Natural killer cell (primary cell): ENCODE results near the gene CLOCK. TPM values are rescaled to one million over a fixed set of nuclear protein-coding genes. Genes with fewer than 3 reads are reported as not detected.
A peak's percentile ranks its signal among the peaks of the same experiment; 100 is the strongest.

Experiments
- ATAC-seq, 3 donors: fragments of 150-1000 bp in 2 of 3; fragments of 200-7000 bp in 1 of 3; cut with Tn5 transposase; 1 replicate in 1 of 3; 2 replicates in 2 of 3; pipeline ENCODE4 v1.10.0; 2021; ENCODE audit warnings: mild to moderate bottlenecking in 2 of 3, moderate library complexity in 2 of 3
- DNase-seq, 2 donors: peaks; one replicate each; pipeline versions ENCODE4 v3.0.0 to v3.0.0-alpha.2; 2013 to 2021; ENCODE audit warnings: mixed read lengths in 1 of 2
- H3K27ac ChIP-seq: one replicate; pipeline ENCODE4 v1.5.1; 2013; ENCODE audit warnings: mild to moderate bottlenecking, low read length
- H3K27me3 ChIP-seq: one replicate; pipeline ENCODE4 v1.6.1; 2013; ENCODE audit warnings: low read length; ENCODE audit not compliant: control insufficient read depth, insufficient read depth
- H3K36me3 ChIP-seq: one replicate; pipeline ENCODE4 v1.6.1; 2013; ENCODE audit warnings: low read length; ENCODE audit not compliant: control insufficient read depth, insufficient read depth
- H3K4me1 ChIP-seq: one replicate; pipeline ENCODE4 v1.6.1; 2013; ENCODE audit warnings: low read length; ENCODE audit not compliant: control insufficient read depth, insufficient read depth
- H3K4me3 ChIP-seq: one replicate; pipeline ENCODE4 v1.5.1; 2013; ENCODE audit warnings: low read length
- H3K9me3 ChIP-seq: one replicate; pipeline ENCODE4 v1.6.1; 2013; ENCODE audit warnings: low read length; ENCODE audit not compliant: control insufficient read depth, insufficient read depth
- H3K27ac Mint-ChIP-seq, 2 donors: one replicate each; pipeline ENCODE4 v1.8.0; 2022; ENCODE audit warnings: mild to moderate bottlenecking in 2 of 2, mixed read lengths in 2 of 2, moderate library complexity in 1 of 2
- H3K27me3 Mint-ChIP-seq, 2 donors: one replicate each; pipeline ENCODE4 v1.8.0; 2022; ENCODE audit warnings: low read depth in 2 of 2, mixed read lengths in 2 of 2
- H3K36me3 Mint-ChIP-seq: one replicate; pipeline ENCODE4 v1.8.0; 2022; ENCODE audit warnings: mixed read lengths
- H3K4me1 Mint-ChIP-seq, 2 donors: one replicate each; pipeline ENCODE4 v1.8.0; 2022; ENCODE audit warnings: mixed read lengths in 2 of 2
- H3K4me3 Mint-ChIP-seq: one replicate; pipeline ENCODE4 v1.8.0; 2022; ENCODE audit warnings: mild to moderate bottlenecking, moderate library complexity, mixed read lengths
- H3K9me3 Mint-ChIP-seq, 2 donors: one replicate each; pipeline ENCODE4 v1.8.0; 2022; ENCODE audit warnings: mixed read lengths in 2 of 2
- CTCF ChIP-seq: fragments of 200-600 bp; IDR thresholded peaks from one replicate; pipeline ENCODE4 v1.8.0; 2022; ENCODE audit warnings: antibody characterized with exemption
- WGBS: methylation state at CpG from one replicate; pipeline ENCODE4 v1.1.7; 2013; ENCODE audit warnings: missing lambda C conversion rate; ENCODE audit not compliant: insufficient coverage; 5-methylcytosine and 5-hydroxymethylcytosine counted together
- intact Hi-C: fragments of 100-400 bp; cut with micrococcal nuclease; formaldehyde crosslinking; loops from one replicate; pipeline ENCODE4 v1.14.2; 2022
- total RNA-seq, 4 donors: library from RNA; stranded (reverse); fragments of 120-200 nt in 1 of 4; gene quantifications; one replicate each; pipeline versions ENCODE4 v1.2.3 to v1.2.4, GENCODE V29; 2013 to 2022

CLOCK gene
- total RNA-seq, 3 donors from 2014 or later (not counting 1 experiment from before 2014, with no cell fraction given): 11.4 to 15.8 (median 13.4) TPM

DNA sequence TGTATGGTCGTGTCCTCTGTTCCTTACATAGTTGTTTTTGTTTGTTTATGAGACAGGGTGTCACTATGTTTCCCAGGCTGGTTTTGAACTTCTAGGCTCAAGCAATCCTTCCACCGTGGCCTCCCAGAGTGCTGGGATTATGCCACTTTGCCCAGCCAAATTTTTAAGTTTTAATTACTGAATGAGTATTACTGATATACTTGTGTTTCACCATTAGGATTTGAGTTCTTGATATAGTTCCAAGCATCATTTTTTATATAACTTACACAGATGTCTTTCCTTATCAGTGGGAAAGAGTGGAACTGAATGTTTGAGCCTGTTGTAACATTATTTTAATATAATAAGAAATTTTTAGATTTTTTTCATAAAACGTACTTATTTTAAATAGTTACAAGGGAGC, 130.5 kb downstream of the CLOCK start:
- Mint-ChIP-seq H3K9me3 (no peaks in the 10 kb centered on the region), H3K27me3 (no peaks in the 10 kb centered on the region), H3K4me1 (peaks cover 0 to 7% of the 10 kb centered on the region in 2 donors), H3K36me3 (peaks cover 10% of the 10 kb centered on the region), H3K4me3 (no peak overlapping the region), H3K27ac (no peak overlapping the region)
- TF ChIP-seq CTCF: no peak
- no peak overlapping the region for H3K4me3 ChIP-seq
- no peaks in the 10 kb centered on the region for H3K4me1 ChIP-seq
- no peaks in the 10 kb centered on the region for H3K27me3 ChIP-seq
- no peaks in the 10 kb centered on the region for H3K9me3 ChIP-seq
- intact Hi-C loops: no loop called here
- 96% methylated on average over 2 of the region's 3 CpGs for WGBS
- H3K27ac ChIP-seq: no peak overlapping the region
- ATAC-seq (no peak), DNase-seq (no peak)
- peaks cover 47% of the 10 kb centered on the region for H3K36me3 ChIP-seq

GRCh38 chr4:55411621-55412020, 135.1 kb downstream of the CLOCK start:
- Mint-ChIP-seq H3K36me3 (peaks cover under 1% of the 10 kb centered on the region), H3K9me3 (no peaks in the 10 kb centered on the region), H3K4me3 (no peak overlapping the region), H3K27me3 (no peaks in the 10 kb centered on the region), H3K4me1 (peaks cover 27 to 37% of the 10 kb centered on the region in 2 donors), H3K27ac (no peak overlapping the region)
- ATAC-seq (no peak), DNase-seq (no peak)
- no peaks in the 10 kb centered on the region for H3K4me1 ChIP-seq
- no peak overlapping the region for H3K4me3 ChIP-seq
- H3K9me3 ChIP-seq: no peaks in the 10 kb centered on the region
- intact Hi-C loops: no loop called here
- H3K27ac ChIP-seq: no peak overlapping the region
- TF ChIP-seq CTCF: no peak
- WGBS: 98% methylated on average over 6 of the region's 6 CpGs
- H3K36me3 ChIP-seq: peaks cover 22% of the 10 kb centered on the region
- H3K27me3 ChIP-seq: no peaks in the 10 kb centered on the region

DNA sequence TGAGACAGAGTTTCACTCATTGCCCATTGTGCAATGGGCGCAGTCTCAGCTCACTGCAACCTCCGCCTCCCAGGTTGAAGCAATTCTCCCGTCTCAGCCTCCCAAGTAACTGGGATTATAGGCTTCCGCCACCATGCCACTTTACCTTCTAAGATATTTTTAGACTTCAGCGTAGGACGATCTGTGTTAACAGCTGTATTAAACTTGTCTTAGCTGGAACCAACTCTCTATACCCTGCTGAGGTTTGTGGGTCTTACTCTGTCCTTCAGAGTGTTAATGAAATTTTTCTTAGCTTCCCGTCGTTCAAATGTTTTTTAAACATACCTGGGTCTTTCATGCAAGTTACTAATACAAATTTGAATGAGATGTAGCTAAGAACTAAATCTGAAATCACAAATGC, 136.3 kb downstream of the CLOCK start:
- no peaks in the 10 kb centered on the region for H3K27me3 Mint-ChIP-seq
- intact Hi-C loops: no loop called here
- peaks cover 36 to 46% of the 10 kb centered on the region in 2 donors for H3K4me1 Mint-ChIP-seq
- Histone ChIP-seq H3K4me1 (no peaks in the 10 kb centered on the region), H3K27ac (no peak overlapping the region), H3K27me3 (no peaks in the 10 kb centered on the region), H3K36me3 (peaks cover 19% of the 10 kb centered on the region), H3K4me3 (no peak overlapping the region), H3K9me3 (no peaks in the 10 kb centered on the region)
- DNase-seq (no peak), ATAC-seq (no peak)
- TF ChIP-seq CTCF: no peak
- no peaks in the 10 kb centered on the region for H3K9me3 Mint-ChIP-seq
- H3K27ac Mint-ChIP-seq: peak overlapping the region in 1 of 2 donors; percentile 53
- WGBS: 98% methylated on average over 8 of the region's 8 CpGs
- H3K4me3 Mint-ChIP-seq: no peak overlapping the region
- no peaks in the 10 kb centered on the region for H3K36me3 Mint-ChIP-seq

DNA sequence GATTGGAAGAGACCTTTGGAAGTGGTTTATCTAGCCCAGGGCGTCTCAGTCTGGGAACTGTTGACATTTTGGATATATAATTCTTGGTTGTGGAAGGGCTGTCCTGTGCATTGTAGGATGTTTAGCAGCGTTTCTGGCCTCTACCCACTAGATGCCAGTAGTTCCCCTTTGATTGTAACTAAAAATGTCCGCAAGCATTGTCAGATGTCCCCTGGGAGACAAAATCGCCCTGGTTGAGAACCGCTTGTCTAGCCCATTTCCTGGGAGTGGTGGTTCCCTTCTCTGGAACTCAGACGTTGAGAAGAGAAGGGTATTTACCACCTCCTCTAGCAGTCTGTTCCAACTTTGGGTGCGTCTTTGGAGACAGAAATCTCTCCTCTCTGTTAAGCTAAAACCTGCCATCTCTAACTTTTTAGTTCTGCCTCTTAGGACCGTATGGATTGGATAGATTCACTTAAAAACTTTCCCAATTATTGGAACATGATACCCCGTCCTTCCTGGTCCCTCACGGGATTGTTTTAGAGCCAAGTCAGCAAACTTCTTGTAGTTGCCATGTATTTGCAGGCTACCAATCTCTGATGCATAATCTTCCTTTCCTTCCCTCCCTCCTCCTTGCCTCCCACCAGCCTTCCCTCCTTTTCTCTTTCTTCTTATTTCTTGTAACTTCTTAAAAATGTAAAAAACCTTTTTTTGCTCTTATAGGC, 137.1 kb downstream of the CLOCK start:
- 72% methylated on average over 10 of the region's 10 CpGs for WGBS
- H3K27me3 ChIP-seq: no peaks in the 10 kb centered on the region
- peaks cover 42 to 47% of the 10 kb centered on the region in 2 donors for H3K4me1 Mint-ChIP-seq
- H3K4me3 ChIP-seq: no peak overlapping the region
- no peak for TF ChIP-seq CTCF
- peaks cover 18% of the 10 kb centered on the region for H3K36me3 ChIP-seq
- no peaks in the 10 kb centered on the region for H3K9me3 ChIP-seq
- H3K27ac Mint-ChIP-seq: peak overlapping the region in 1 of 2 donors; percentile 53
- ATAC-seq (no peak), DNase-seq (peak in 1 of 2 donors; percentile 38)
- no peak overlapping the region for H3K27ac ChIP-seq
- H3K27me3 Mint-ChIP-seq: no peaks in the 10 kb centered on the region
- intact Hi-C loops: no loop called here
- no peaks in the 10 kb centered on the region for H3K36me3 Mint-ChIP-seq
- H3K4me1 ChIP-seq: no peaks in the 10 kb centered on the region
- no peaks in the 10 kb centered on the region for H3K9me3 Mint-ChIP-seq
- H3K4me3 Mint-ChIP-seq: no peak overlapping the region
